KMS-11 (cell line): ENCODE results near the gene C14orf119.
A peak's percentile ranks its signal among the peaks of the same experiment; 100 is the strongest.

Experiments
- H2AFZ ChIP-seq: fragments of 200-600 bp; sonication (generic); 2 replicates; pipeline ENCODE4 v1.6.1; 2016; ENCODE audit warnings: antibody characterized with exemption, mixed run types, low read depth
- H3K27ac ChIP-seq: fragments of 200-600 bp; sonication (generic); 2 replicates; pipeline ENCODE4 v1.6.1; 2016; ENCODE audit warnings: mild to moderate bottlenecking, mixed run types
- H3K27me3 ChIP-seq: fragments of 200-600 bp; sonication (generic); 2 replicates; pipeline ENCODE4 v1.6.1; 2017; ENCODE audit warnings: mild to moderate bottlenecking, low read depth, mixed run types, moderate library complexity; ENCODE audit not compliant: insufficient read depth
- H3K36me3 ChIP-seq: fragments of 200-600 bp; sonication (generic); 2 replicates; pipeline ENCODE4 v1.6.1; 2017; ENCODE audit warnings: mild to moderate bottlenecking, mixed run types; ENCODE audit not compliant: insufficient read depth
- H3K4me1 ChIP-seq: fragments of 200-600 bp; sonication (generic); 2 replicates; pipeline ENCODE4 v1.6.1; 2016; ENCODE audit warnings: mild to moderate bottlenecking, low read depth, mixed run types; ENCODE audit not compliant: poor library complexity, severe bottlenecking
- H3K4me2 ChIP-seq: fragments of 200-600 bp; sonication (generic); 2 replicates; pipeline ENCODE4 v1.7.0; 2016; ENCODE audit warnings: mild to moderate bottlenecking, mixed run types
- H3K4me3 ChIP-seq: fragments of 200-600 bp; sonication (generic); IDR thresholded peaks from 2 replicates; pipeline ENCODE4 v1.6.1; 2017; ENCODE audit warnings: low read depth, low read length, mixed read lengths; ENCODE audit not compliant: insufficient read depth
- H3K79me2 ChIP-seq: fragments of 200-600 bp; sonication (generic); 2 replicates; pipeline ENCODE4 v1.6.1; 2016; ENCODE audit warnings: low read depth, mixed run types; ENCODE audit not compliant: insufficient read depth
- H3K9ac ChIP-seq: fragments of 200-600 bp; sonication (generic); 2 replicates; pipeline ENCODE4 v1.6.1; 2016; ENCODE audit warnings: mild to moderate bottlenecking, mixed run types
- H4K20me1 ChIP-seq: fragments of 200-600 bp; sonication (generic); 2 replicates; pipeline ENCODE4 v1.6.1; 2016; ENCODE audit warnings: mild to moderate bottlenecking, mixed run types; ENCODE audit not compliant: insufficient read depth
- CTCF ChIP-seq: fragments of 200-600 bp; sonication (generic); conservative IDR thresholded peaks from 2 replicates; pipeline ENCODE4 v1.6.1; 2017; ENCODE audit warnings: low read depth, mild to moderate bottlenecking, antibody characterized with exemption, low read length, moderate library complexity, mixed read lengths

Gene C14orf119

DNA sequence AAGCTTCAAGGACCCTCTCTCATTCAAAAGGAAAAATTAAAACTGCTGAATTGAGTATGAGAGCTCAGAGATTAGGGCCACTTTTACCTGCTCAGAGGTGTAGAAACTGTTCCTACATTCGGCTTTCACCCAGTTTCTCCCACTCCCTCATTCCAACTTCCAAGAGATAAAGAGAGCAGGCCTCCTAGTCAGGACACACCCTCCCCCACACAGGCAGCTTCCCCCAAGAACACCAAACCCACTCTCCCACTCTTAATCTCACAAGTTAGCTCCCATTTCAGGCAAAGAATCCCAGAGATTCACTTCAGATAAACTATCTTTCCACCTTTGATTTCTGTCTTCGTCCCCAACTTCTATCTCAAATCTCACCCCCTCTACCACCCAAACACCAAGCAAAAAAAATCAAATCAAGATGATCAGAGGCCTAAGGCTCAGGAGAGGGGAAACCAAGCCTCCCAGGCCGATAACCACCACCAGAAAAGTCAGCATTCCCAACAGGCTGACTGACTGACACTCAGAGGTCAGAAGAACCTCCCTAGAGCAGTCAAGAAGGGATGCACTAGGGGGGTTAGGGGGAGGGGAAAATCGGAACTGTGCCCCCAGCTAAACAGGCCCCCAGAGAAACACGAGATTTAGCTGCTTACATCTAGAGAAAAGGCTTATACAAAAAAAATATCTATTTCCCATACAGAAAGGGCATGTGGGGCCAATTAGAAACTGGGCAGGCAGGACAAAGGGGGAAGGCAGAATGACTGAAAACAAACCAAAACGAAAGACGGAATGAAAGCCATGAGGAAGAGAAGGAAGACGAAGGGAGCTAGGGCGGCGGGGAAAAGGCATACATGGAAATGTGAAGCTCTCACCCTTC lies 24.8 kb upstream of the C14orf119 start:
- Histone ChIP-seq H3K36me3 (no peaks in the 10 kb centered on the region), H2AFZ (no peak overlapping the region), H3K4me2 (peak overlapping the region; percentile 96), H3K27me3 (no peaks in the 10 kb centered on the region), H3K4me3 (no peak overlapping the region), H3K27ac (peak overlapping the region; percentile 42; the same call in 1 of the 2 replicates), H4K20me1 (no peaks in the 10 kb centered on the region), H3K4me1 (peaks cover 17% of the 10 kb centered on the region), H3K9ac (peak overlapping the region; percentile 68; the same call in 1 of the 2 replicates), H3K79me2 (peaks cover 11% of the 10 kb centered on the region)
- no peak for TF ChIP-seq CTCF

GRCh38 chr14:23071244-23071920 lies 23.9 kb upstream of the C14orf119 start:
- Histone ChIP-seq H4K20me1 (no peaks in the 10 kb centered on the region), H3K36me3 (no peaks in the 10 kb centered on the region), H3K9ac (peak overlapping the region; percentile 68; the same call in 1 of the 2 replicates), H3K79me2 (peaks cover 11% of the 10 kb centered on the region), H3K4me1 (peaks cover 17% of the 10 kb centered on the region), H3K27me3 (no peaks in the 10 kb centered on the region), H3K4me2 (peak overlapping the region; percentile 96), H3K27ac (peak overlapping the region; percentile 42; the same call in 1 of the 2 replicates), H2AFZ (peak overlapping the region; percentile 20; the same call in 1 of the 2 replicates), H3K4me3 (no peak overlapping the region)
- TF ChIP-seq CTCF: no peak

- Histone ChIP-seq H3K4me1 (peaks cover 17% of the 10 kb centered on the region), H3K27me3 (no peaks in the 10 kb centered on the region), H3K4me3 (no peak overlapping the region), H2AFZ (no peak overlapping the region), H3K4me2 (peak overlapping the region; percentile 96), H4K20me1 (no peaks in the 10 kb centered on the region), H3K27ac (no peak overlapping the region; the same call in 1 of the 2 replicates), H3K79me2 (peaks cover 11% of the 10 kb centered on the region), H3K9ac (no peak overlapping the region; the same call in 1 of the 2 replicates), H3K36me3 (no peaks in the 10 kb centered on the region)
- TF ChIP-seq CTCF: no peak
Observed at GRCh38 chr14:23071921-23072539, 23.3 kb upstream of the C14orf119 start.

- peaks cover 10% of the 10 kb centered on the region for H3K4me1 ChIP-seq
- H3K9ac ChIP-seq: no peak overlapping the region
- no peak overlapping the region for H3K27ac ChIP-seq
- no peaks in the 10 kb centered on the region for H3K27me3 ChIP-seq
- H3K36me3 ChIP-seq: no peaks in the 10 kb centered on the region
- H4K20me1 ChIP-seq: no peaks in the 10 kb centered on the region
- TF ChIP-seq CTCF: no peak
- H3K4me3 ChIP-seq: no peak overlapping the region
- peaks cover 11% of the 10 kb centered on the region for H3K79me2 ChIP-seq
- H3K4me2 ChIP-seq: no peak overlapping the region
- H2AFZ ChIP-seq: no peak overlapping the region
Observed at GRCh38 chr14:23074906-23075305, 20.4 kb upstream of the C14orf119 start.
